K562 (cell line): ENCODE data around the gene IL20. TPM values are rescaled to one million over a fixed set of nuclear protein-coding genes. Genes with fewer than 3 reads are reported as not detected.

Experiments
- DPF2 ChIP-seq: fragments of 450-650 bp; IDR thresholded peaks from 2 replicates; pipeline ENCODE4 v1.6.1; 2016
- SP2 ChIP-seq: IDR thresholded peaks from 2 replicates; pipeline ENCODE4 v1.6.1; 2011; ENCODE audit warnings: mild to moderate bottlenecking, low read depth, low read length, moderate library complexity; ENCODE audit not compliant: poor library complexity, severe bottlenecking; ENCODE audit errors: extremely low read depth
- TAF15 ChIP-seq: fragments of 200-400 bp; formaldehyde crosslinking; IDR thresholded peaks from 2 replicates; pipeline ENCODE4 v1.6.1; 2017; ENCODE audit warnings: mild to moderate bottlenecking, low read depth, low read length, moderate library complexity
- ZBTB1 ChIP-seq: sonication (generic); formaldehyde crosslinking; IDR thresholded peaks from 2 replicates; pipeline ENCODE4 v1.8.1; 2023; ENCODE audit warnings: missing genetic modification reagents, low read depth, mild to moderate bottlenecking, borderline replicate concordance
- ZNF507 ChIP-seq: conservative IDR thresholded peaks from 2 replicates; pipeline ENCODE4 v1.6.1; 2017; ENCODE audit warnings: missing genetic modification characterization, missing compliant biosample characterization
- polyA plus RNA-seq, 8 experiments: library from polyadenylated mRNA; depleted of rRNA in 4 of 8; stranded (reverse) in 5 of 8; unstranded in 3 of 8; fragments of >200 nt; fragmentation: Nextera tagmentation in 2 of 8; fragmentation: Illumina TruSeq in 1 of 8; extraction: Ambion mirVana in 2 of 8; extraction: Trizol in 1 of 8; gene quantifications; 2 replicates each; pipeline versions ENCODE4 v1.2.1 to v1.2.3, GENCODE V29; 2011 to 2014; ENCODE audit warnings: inconsistent platforms in 1 of 8, missing spikeins in 1 of 8
- total RNA-seq, 7 experiments: library from RNA; depleted of rRNA in 6 of 7; stranded (reverse); fragments of >200 nt in 6 of 7; fragmentation: Illumina TruSeq in 2 of 7; extraction: Trizol in 2 of 7; gene quantifications; 2 replicates each; pipeline versions ENCODE4 v1.2.1 to v1.2.3, GENCODE V29; 2011 to 2021; ENCODE audit warnings: low replicate concordance in 1 of 7
- TF ChIP-seq, protein P1 (sequence below), 2 experiments: fragments of 450-650 bp; IDR thresholded peaks; 2 replicates each; pipeline ENCODE4 v1.6.1; 2016; ENCODE audit warnings: mild to moderate bottlenecking in 2 of 2, borderline replicate concordance in 1 of 2, low read depth in 1 of 2, moderate library complexity in 1 of 2
- TF ChIP-seq, protein P2 (sequence below): fragments of 450-650 bp; IDR thresholded peaks from 2 replicates; pipeline ENCODE4 v1.6.1; 2016
- TF ChIP-seq, protein P3 (sequence below), 2 experiments: fragments of 450-650 bp in 1 of 2; sonication (generic) in 1 of 2; formaldehyde crosslinking in 1 of 2; IDR thresholded peaks in 1 of 2; conservative IDR thresholded peaks in 1 of 2; 2 replicates each; pipeline versions ENCODE4 v1.6.1 to v1.8.1; 2016 to 2023; ENCODE audit warnings: mild to moderate bottlenecking in 2 of 2, moderate library complexity in 2 of 2, inconsistent platforms in 1 of 2, missing genetic modification reagents in 1 of 2
- TF ChIP-seq, protein P4 (sequence below), 2 experiments: IDR thresholded peaks; 2 replicates each; pipeline ENCODE4 v1.6.1; 2011; ENCODE audit warnings: borderline replicate concordance in 1 of 2, control low read depth in 1 of 2, low read depth in 1 of 2, low read length in 1 of 2, mild to moderate bottlenecking in 1 of 2, mixed read lengths in 1 of 2, moderate library complexity in 1 of 2; ENCODE audit not compliant: insufficient read depth in 1 of 2, insufficient read length in 1 of 2, poor library complexity in 1 of 2, severe bottlenecking in 1 of 2; ENCODE audit errors: extremely low read depth in 1 of 2

Gene IL20
- total and polyA plus RNA-seq, 9 of the 15 experiments (the other 6 are each of a cell fraction or from before 2014, with no cell fraction given): not detected

DNA sequence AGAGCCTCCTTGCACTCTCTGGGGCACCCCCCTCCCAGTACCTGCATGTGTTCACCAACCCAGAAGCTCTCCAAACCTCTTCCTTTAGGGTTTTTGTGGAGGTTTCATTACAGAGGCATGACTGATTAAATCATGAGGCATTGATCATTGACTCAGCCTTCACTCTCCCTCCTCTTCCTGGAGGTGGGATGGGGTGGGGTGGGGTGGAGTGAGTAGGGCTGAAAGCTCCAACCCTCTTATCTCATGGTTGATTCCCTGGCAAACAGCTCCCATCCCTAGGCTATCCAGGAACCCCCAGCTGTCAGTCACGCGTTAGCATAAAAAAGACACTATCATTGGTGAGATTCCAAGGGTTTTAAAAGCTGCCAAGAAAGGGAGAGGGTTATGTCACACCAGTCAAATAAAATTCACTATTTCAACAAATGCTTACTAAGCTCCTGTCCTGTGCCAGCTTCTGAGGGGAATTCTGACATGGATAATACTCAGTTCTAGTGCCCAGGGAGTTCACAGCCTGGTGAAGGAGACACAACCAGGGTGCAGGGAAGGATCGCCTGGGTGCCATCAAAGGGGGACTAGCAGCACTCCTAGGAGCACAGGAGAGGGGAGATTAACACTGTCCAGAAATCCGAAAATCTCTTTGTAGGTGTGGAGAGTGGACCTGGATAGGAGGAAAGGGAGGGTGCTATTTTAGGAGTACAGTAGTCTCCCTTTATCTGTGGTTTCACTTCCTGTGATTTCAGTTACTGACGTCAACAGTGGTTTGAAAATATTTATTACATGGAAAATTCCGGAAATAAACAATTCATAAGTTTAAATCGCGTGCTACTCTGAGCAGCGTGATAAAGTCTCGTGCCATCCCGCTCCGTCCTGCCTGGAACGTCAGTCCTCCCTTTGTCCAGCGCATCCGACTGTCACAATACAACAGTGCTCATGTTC lies 25.0 kb downstream of the IL20 start (continued):
- TF ChIP-seq, protein P1, sequence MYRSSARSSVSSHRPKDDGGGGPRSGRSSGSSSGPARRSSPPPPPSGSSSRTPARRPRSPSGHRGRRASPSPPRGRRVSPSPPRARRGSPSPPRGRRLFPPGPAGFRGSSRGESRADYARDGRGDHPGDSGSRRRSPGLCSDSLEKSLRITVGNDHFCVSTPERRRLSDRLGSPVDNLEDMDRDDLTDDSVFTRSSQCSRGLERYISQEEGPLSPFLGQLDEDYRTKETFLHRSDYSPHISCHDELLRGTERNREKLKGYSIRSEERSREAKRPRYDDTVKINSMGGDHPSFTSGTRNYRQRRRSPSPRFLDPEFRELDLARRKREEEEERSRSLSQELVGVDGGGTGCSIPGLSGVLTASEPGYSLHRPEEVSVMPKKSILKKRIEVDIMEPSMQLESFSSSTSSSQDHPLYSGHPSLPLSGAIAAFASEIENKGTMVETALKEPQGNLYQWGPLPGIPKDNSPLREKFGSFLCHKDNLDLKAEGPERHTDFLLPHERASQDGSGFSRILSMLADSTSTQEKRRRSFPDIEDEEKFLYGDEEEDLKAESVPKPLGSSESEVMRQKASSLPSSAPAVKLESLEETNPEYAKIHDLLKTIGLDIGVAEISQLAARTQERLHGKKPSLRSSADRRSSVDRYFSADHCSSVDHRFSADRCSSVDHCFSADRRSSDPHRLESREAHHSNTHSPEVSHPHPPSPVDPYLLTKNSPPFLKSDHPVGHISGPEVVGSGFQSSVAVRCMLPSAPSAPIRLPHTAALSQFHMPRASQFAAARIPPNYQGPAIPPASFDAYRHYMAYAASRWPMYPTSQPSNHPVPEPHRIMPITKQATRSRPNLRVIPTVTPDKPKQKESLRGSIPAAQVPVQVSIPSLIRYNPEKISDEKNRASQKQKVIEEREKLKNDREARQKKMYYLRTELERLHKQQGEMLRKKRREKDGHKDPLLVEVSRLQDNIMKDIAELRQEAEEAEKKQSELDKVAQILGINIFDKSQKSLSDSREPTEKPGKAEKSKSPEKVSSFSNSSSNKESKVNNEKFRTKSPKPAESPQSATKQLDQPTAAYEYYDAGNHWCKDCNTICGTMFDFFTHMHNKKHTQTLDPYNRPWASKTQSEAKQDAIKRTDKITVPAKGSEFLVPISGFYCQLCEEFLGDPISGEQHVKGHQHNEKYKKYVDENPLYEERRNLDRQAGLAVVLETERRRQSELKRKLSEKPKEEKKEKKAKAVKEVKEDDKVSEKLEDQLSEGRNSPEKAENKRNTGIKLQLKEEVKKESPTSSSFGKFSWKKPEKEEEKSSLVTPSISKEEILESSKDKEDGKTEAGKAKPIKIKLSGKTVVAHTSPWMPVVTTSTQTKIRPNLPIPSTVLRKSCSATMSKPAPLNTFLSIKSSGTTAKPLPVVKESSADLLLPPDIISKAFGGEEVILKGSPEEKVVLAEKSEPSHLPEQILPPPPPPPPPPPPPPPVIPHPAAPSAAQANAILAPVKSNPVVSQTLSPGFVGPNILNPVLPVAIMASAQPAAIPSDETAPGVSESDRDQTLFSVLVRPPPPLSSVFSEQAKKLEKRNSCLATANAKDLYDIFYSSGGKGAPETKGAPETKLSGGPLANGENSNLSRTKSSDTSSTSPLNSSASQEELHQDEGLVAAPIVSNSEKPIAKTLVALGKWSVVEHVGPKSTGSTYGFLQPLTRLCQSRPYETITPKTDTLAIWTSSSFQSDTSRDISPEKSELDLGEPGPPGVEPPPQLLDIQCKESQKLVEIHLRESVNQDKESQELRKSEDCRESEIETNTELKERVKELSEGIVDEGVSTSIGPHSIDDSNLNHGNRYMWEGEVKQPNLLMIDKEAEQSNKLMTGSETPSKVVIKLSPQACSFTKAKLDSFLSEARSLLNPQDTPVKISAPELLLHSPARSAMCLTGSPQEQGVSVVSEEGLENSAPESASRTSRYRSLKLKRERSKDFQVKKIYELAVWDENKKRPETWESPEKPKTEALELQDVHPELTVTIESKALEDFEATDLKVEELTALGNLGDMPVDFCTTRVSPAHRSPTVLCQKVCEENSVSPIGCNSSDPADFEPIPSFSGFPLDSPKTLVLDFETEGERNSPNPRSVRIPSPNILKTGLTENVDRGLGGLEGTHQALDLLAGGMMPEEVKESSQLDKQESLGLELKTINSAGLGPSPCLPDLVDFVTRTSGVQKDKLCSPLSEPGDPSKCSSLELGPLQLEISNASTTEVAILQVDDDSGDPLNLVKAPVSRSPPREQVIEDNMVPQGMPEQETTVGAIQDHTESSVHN (IDR thresholded peaks at IDR 0.05; ENCODE audit: borderline replicate concordance in 1 of 2, low read depth in 1 of 2): peak in 1 of 2 experiments; percentile 39; a peak in 1 of 4 replicates
- TF ChIP-seq ZBTB1 (CRISPR knock-in tag) (no peak), SP2 (no peak), DPF2 (no peak), TAF15 (no peak), ZNF507 (no peak)
- TF ChIP-seq, protein P2, sequence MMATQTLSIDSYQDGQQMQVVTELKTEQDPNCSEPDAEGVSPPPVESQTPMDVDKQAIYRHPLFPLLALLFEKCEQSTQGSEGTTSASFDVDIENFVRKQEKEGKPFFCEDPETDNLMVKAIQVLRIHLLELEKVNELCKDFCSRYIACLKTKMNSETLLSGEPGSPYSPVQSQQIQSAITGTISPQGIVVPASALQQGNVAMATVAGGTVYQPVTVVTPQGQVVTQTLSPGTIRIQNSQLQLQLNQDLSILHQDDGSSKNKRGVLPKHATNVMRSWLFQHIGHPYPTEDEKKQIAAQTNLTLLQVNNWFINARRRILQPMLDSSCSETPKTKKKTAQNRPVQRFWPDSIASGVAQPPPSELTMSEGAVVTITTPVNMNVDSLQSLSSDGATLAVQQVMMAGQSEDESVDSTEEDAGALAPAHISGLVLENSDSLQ: peak; percentile 42; the same call in 1 of the 2 replicates
- TF ChIP-seq, protein P3, sequence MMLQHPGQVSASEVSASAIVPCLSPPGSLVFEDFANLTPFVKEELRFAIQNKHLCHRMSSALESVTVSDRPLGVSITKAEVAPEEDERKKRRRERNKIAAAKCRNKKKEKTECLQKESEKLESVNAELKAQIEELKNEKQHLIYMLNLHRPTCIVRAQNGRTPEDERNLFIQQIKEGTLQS (IDR thresholded peaks at IDR 0.05): peak; percentile 18; the same call in 1 of the 2 replicates
- TF ChIP-seq, protein P3 (CRISPR knock-in tag; conservative IDR thresholded peaks at IDR 0.05): no peak
- TF ChIP-seq, protein P4, sequence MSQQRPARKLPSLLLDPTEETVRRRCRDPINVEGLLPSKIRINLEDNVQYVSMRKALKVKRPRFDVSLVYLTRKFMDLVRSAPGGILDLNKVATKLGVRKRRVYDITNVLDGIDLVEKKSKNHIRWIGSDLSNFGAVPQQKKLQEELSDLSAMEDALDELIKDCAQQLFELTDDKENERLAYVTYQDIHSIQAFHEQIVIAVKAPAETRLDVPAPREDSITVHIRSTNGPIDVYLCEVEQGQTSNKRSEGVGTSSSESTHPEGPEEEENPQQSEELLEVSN (IDR thresholded peaks at IDR 0.05; ENCODE audit: borderline replicate concordance in 1 of 2, extremely low read depth in 1 of 2, insufficient read depth in 1 of 2, insufficient read length in 1 of 2, low read depth in 1 of 2, low read length in 1 of 2, poor library complexity in 1 of 2, severe bottlenecking in 1 of 2): no peak
